Esophagus muscularis mucosa (tissue), 4 donors: ENCODE measurements around the gene MAP3K14. TPM values are rescaled to one million over a fixed set of nuclear protein-coding genes. Genes with fewer than 3 reads are reported as not detected.

Source experiments
- DNase-seq: peaks from one replicate; pipeline ENCODE4 v3.0.0-alpha.2; 2017; ENCODE audit errors: extremely low spot score
- H3K27ac ChIP-seq, 4 donors: fragments of 200-600 bp; sonication (generic); replicated peaks in 1 of 4; 1 replicate in 3 of 4; 2 replicates in 1 of 4; pipeline ENCODE4 v1.5.1; 2016 to 2019; ENCODE audit warnings: mild to moderate bottlenecking in 1 of 4
- H3K27me3 ChIP-seq, 4 donors: fragments of 200-600 bp; sonication (generic); one replicate each; pipeline versions ENCODE4 v1.5.1 to v1.6.0; 2016 to 2019
- H3K36me3 ChIP-seq, 4 donors: fragments of 200-600 bp; sonication (generic); one replicate each; pipeline ENCODE4 v1.5.1; 2016 to 2019
- H3K4me1 ChIP-seq, 4 donors: fragments of 200-600 bp; sonication (generic); one replicate each; pipeline ENCODE4 v1.5.1; 2016 to 2019
- H3K4me3 ChIP-seq, 4 donors: fragments of 200-600 bp; sonication (generic); 1 replicate in 2 of 4; 2 replicates in 2 of 4; pipeline ENCODE4 v1.5.1; 2016 to 2019; ENCODE audit warnings: mild to moderate bottlenecking in 4 of 4, moderate library complexity in 1 of 4
- H3K9me3 ChIP-seq, 4 donors: fragments of 200-600 bp; sonication (generic); 1 replicate in 3 of 4; 2 replicates in 1 of 4; pipeline ENCODE4 v1.5.1; 2016 to 2019
- CTCF ChIP-seq, 3 experiments: fragments of 200-600 bp in 2 of 3; fragments of 450-650 bp in 1 of 3; sonication (generic) in 2 of 3; IDR thresholded peaks; one replicate each; pipeline ENCODE4 v1.5.1; 2017 to 2019; ENCODE audit warnings: antibody characterized with exemption in 3 of 3, mild to moderate bottlenecking in 2 of 3, moderate library complexity in 1 of 3
- EP300 ChIP-seq: sonication (generic); formaldehyde crosslinking; IDR thresholded peaks from one replicate; pipeline ENCODE4 v1.6.1; 2017; ENCODE audit warnings: antibody characterized with exemption
- POLR2A ChIP-seq: fragments of 450-650 bp; IDR thresholded peaks from one replicate; pipeline ENCODE4 v1.6.1; 2017; ENCODE audit warnings: antibody characterized with exemption, moderate library complexity, mild to moderate bottlenecking, low read depth
- POLR2AphosphoS5 ChIP-seq, 2 donors: sonication (generic); formaldehyde crosslinking; IDR thresholded peaks; one replicate each; pipeline ENCODE4 v1.6.1; 2017; ENCODE audit warnings: antibody characterized with exemption in 2 of 2
- WGBS: methylation state at CpG from one replicate; pipeline ENCODE4 v1.1.5; 2018; 5-methylcytosine and 5-hydroxymethylcytosine counted together
- intact Hi-C: fragments of 100-400 bp; cut with DNase I; formaldehyde crosslinking; loops from one replicate; pipeline ENCODE4 v1.15.1; 2023
- total RNA-seq, 4 donors: library from RNA; depleted of rRNA; stranded (reverse); fragments of >200 nt; gene quantifications; one replicate each; pipeline versions ENCODE4 v1.1.0 to v1.2.1, GENCODE V29; 2016

Gene MAP3K14
- total RNA-seq, 4 donors from 2014 or later: 7.8 to 26.5 (median 10.6) TPM

- TF ChIP-seq CTCF (IDR thresholded peaks at IDR 0.05): no peak
- TF ChIP-seq POLR2AphosphoS5 (IDR thresholded peaks at IDR 0.05): no peak
- no peak for TF ChIP-seq POLR2A
- TF ChIP-seq EP300: no peak
- Histone ChIP-seq H3K27me3 (no peaks in the 10 kb centered on the region), H3K36me3 (peaks cover 73 to 97% (median 90%) of the 10 kb centered on the region in 4 donors), H3K4me1 (peaks cover 8 to 11% (median 9%) of the 10 kb centered on the region in 4 donors), H3K27ac (no peak overlapping the region), H3K4me3 (no peak overlapping the region), H3K9me3 (no peaks in the 10 kb centered on the region)
- WGBS: 94% methylated on average over 10 of the region's 10 CpGs
- intact Hi-C loops: no loop called here
- no peak for DNase-seq
These were observed 49.3 kb downstream of the MAP3K14 start for GRCh38 chr17:45267436-45268055.

GRCh38 chr17:45266372-45266926 lies 50.4 kb downstream of the MAP3K14 start:
- no peak for DNase-seq
- Histone ChIP-seq H3K4me3 (no peak overlapping the region), H3K27me3 (no peaks in the 10 kb centered on the region), H3K36me3 (peaks cover 68 to 86% (median 84%) of the 10 kb centered on the region in 4 donors), H3K27ac (no peak overlapping the region), H3K9me3 (no peaks in the 10 kb centered on the region), H3K4me1 (peaks cover 19 to 22% (median 20%) of the 10 kb centered on the region in 4 donors)
- intact Hi-C loops: no loop called here
- no peak for TF ChIP-seq EP300
- TF ChIP-seq CTCF (IDR thresholded peaks at IDR 0.05): no peak
- no peak for TF ChIP-seq POLR2AphosphoS5 (IDR thresholded peaks at IDR 0.05)
- TF ChIP-seq POLR2A: no peak
- 91% methylated on average over 10 of the region's 13 CpGs for WGBS

GRCh38 chr17:45265821-45266220 lies 51.0 kb downstream of the MAP3K14 start:
- Histone ChIP-seq H3K4me1 (peaks cover 23 to 25% (median 23%) of the 10 kb centered on the region in 4 donors), H3K27me3 (no peaks in the 10 kb centered on the region), H3K27ac (no peak overlapping the region), H3K4me3 (no peak overlapping the region), H3K9me3 (no peaks in the 10 kb centered on the region), H3K36me3 (peaks cover 65 to 80% (median 79%) of the 10 kb centered on the region in 4 donors)
- no peak for DNase-seq
- intact Hi-C loops: no loop called here
- TF ChIP-seq EP300: no peak
- TF ChIP-seq CTCF (IDR thresholded peaks at IDR 0.05): no peak
- TF ChIP-seq POLR2AphosphoS5 (IDR thresholded peaks at IDR 0.05): no peak
- no peak for TF ChIP-seq POLR2A
- WGBS: 82% methylated on average over 1 of the region's 1 CpG

- no peak overlapping the region for H3K27ac ChIP-seq
- H3K4me3 ChIP-seq: no peak overlapping the region
- no peaks in the 10 kb centered on the region for H3K27me3 ChIP-seq
- H3K9me3 ChIP-seq: no peaks in the 10 kb centered on the region
- peaks cover 23 to 26% (median 24%) of the 10 kb centered on the region in 4 donors for H3K4me1 ChIP-seq
- H3K36me3 ChIP-seq: peaks cover 57 to 71% (median 71%) of the 10 kb centered on the region in 4 donors
- TF ChIP-seq POLR2AphosphoS5 (IDR thresholded peaks at IDR 0.05) (no peak), CTCF (IDR thresholded peaks at IDR 0.05) (no peak), EP300 (no peak), POLR2A (no peak)
- no peak for DNase-seq
- intact Hi-C loops: no loop called here
- 93% methylated on average over 6 of the region's 8 CpGs for WGBS
These were observed 51.8 kb downstream of the MAP3K14 start for GRCh38 chr17:45264988-45265387.
